Stimulated activated naive CD4-positive, alpha-beta T cell treated with Interleukin-2 at 50 U/mL for 16 hours (primary cell): Measurements from ENCODE around the gene ANAPC4.
A peak's percentile ranks its signal among the peaks of the same experiment; 100 is the strongest.
"Not testable (repeated sequence)": the region's sequence is repeated elsewhere in the genome, so short reads cannot be mapped to it uniquely, and the experiment has no call there.

Experiments used
- DNase-seq: peaks from one replicate; lab custom pipeline; 2025; lab: John Stamatoyannopoulos, UW

The ANAPC4 gene, protein sequence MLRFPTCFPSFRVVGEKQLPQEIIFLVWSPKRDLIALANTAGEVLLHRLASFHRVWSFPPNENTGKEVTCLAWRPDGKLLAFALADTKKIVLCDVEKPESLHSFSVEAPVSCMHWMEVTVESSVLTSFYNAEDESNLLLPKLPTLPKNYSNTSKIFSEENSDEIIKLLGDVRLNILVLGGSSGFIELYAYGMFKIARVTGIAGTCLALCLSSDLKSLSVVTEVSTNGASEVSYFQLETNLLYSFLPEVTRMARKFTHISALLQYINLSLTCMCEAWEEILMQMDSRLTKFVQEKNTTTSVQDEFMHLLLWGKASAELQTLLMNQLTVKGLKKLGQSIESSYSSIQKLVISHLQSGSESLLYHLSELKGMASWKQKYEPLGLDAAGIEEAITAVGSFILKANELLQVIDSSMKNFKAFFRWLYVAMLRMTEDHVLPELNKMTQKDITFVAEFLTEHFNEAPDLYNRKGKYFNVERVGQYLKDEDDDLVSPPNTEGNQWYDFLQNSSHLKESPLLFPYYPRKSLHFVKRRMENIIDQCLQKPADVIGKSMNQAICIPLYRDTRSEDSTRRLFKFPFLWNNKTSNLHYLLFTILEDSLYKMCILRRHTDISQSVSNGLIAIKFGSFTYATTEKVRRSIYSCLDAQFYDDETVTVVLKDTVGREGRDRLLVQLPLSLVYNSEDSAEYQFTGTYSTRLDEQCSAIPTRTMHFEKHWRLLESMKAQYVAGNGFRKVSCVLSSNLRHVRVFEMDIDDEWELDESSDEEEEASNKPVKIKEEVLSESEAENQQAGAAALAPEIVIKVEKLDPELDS

DNA sequence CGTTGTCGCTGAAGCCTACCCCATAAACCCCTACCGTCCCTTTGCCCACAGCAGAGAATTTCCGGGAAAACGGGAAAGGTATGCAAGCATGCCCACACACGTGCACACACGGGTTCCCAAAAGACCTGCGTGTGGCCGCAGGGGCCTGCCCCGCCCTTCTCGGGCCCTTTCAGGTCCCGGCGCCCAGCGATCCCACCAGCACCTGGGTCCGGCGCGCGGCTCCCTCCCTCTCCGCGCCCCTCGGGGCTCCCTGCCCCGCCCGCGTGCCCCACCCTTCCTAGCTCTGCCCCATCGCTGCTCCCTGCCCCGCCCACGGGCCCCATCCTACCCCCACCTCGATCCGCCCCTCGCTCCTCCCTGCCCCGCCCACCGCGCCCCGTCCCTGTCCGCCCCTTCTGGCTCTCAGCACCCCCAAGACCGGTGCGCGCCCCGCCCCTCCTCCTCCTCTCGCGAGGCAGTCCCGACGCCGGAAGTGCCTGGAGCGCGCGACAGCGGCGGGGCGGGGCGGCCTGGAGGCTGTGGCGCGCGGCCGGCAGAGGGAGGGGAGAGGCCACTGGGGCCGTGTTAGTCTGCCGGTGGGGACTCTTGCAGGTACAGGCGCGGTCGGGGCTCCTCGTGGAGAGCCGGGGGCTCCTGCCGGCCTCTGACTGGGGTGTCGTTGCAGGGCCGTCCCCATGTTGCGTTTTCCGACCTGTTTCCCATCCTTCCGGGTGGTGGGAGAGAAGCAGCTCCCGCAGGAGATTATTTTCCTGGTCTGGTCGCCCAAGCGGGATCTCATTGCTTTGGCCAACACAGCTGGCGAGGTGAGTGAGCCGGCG is at the start of gene ANAPC4:
Gene ANAPC4, plus strand, starts transcription at position 510 of the 818 bp plus-strand sequence. Its CDS starts 165 bp downstream, at position 675.
- DNase-seq: peak; percentile 98

DNA sequence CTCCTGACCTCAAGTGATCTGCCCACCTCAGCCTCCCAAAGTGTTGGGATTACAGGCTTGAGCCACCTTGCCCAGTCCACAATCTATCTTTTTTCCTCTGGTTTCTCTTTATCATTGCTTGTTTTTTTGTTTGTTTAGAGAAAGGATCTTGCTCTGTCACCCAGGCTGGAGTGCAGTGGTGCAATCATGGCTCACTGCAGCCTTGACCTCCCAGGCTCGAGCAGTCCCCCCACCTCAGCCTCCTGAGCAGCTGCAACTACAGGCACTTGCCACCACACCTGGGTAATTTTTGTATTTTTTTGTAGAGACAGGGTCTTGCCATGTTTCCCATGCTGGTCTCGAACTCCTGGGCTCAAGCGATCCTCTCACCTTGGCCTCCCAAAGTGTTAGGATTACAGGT is 48.6 kb upstream of the ANAPC4 start:
- DNase-seq: not testable (repeated sequence)

DNA sequence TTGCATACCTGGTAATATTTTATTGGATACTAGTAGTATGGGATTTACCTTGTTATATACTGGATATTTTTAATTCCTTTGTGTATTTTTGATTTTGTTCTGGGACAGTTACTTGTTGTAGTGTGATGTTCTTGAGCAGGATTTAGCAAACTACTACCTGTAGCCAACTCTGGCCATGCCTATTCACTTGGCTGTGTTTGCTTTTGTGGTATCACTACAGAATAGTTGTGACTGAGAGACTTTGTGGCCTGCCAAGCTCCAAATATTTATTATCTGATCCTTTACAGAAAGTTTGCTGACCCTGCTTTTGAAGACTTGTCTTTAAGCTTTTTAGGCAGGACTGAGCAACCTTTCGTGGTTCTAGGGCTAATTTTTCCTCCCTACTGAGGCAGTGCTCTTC is 46.7 kb upstream of the ANAPC4 start:
- DNase-seq: no peak

DNA sequence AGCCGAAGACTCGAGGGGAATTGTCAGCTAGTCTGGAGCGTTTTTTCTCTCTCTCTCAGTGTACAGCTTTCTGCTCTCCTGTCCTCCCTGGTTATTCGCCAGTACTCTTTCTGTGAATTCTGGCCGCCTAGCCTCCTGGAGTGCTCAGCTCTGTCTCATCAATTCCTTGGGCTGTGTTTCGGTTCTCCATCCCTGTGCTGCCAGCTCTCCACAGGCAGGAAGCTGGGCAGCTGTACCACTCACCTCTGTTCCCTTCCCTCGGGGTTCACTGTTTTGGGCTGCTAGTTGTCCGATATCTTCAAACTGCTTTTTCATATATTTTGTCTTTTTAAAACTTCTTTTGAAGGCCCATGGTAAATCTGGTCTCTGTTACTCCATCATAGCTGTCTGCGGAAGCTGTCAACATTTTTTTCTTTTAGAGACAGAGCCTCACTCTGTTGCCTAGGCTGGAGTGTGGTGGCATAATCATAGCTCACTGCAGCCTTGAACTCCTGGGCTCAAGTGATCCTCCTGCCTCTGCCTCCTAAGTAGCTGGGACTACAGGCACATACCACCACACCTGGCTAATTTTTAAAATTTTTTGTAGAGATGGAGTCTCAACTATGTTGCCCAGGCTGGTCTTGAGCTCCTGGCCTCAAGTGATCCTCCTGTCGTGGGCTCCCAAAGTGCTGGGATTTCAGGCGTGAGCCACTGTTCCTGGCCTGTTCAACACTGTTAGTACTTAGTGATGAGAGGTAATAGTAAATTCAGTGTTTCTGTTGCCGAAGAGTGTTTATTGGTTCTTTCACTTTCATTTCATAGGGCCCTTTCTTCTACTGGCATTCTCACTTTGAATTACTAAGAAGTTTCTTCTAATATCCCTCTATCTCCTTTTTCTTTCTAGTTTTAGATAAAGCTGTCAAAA is 45.9 kb upstream of the ANAPC4 start:
- DNase-seq: no peak

DNA sequence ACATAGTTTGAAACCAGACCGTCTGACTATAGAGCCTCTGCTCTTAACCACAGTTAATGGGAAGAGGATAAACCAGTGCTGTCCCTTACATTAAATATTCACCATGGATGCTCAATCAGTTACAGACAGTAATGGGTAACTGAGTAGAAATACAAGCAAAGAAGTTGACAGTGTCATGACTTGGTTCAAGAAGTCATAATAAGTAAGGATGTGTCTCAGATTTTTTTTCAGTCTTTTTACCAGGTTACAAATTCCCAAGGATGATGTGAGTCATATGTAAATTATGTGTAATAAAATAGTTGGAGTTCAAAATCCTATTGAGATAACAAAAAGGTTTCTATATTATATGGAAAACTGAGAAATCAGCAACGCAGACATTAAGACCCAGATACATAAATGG is 33.4 kb upstream of the ANAPC4 start:
- no peak for DNase-seq

DNA sequence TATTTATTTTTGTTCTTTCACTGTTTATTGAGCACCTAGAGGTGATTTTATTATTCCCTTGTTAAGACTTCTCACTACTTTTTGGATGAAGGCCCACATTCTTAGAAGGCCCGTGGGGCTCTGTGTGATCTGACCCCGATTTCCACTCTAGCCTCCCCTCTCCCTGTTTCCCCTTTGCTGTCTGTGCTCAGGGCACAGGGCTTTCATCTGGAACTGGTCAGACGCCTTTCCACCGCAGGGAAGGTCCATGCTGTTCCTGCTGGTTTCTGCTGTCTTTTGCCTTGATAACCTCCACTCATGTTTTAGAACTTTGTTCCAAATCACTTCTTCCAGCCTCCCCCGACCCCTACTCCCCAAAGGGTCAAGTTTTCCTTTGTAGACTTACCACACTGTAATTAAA is 31.3 kb upstream of the ANAPC4 start:
- DNase-seq: no peak

DNA sequence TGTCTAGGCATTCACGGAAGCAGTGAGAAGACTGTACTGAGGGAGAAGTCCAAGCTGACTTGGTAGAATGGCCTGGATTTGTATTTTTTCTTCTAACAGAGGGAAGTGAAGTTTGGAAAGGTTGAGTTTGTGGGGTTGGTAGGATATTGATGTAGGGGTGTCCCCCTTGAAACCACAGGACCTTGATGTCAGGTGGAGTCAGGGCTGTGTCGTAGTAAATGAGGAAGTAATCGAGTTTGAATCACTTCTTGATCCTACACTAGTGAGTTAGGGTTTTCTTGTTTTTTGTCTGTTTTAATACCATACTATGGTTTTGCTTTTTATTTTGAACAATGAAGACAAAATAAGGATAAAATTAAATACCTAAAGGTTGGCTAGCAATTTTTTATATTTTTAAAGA is 30.1 kb upstream of the ANAPC4 start:
- DNase-seq: no peak

DNA sequence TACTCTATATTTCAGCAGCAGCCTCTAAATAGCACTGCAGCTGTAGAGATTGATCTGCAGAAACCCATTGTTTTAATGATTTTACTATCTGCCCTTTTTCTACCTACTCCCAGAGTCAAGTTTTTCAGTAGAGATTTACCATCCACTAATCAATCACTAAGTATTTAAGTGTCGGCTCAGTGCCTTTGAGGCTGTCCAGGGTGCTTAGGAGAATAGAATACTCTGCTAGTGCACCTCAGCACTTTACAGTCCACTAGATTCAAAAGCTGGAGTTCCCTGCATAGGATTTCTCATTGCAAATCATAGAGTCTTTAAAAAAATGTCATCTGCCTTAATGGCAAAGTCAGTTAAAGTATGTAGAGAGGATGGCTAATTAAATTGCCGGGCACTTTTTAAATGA is 29.6 kb upstream of the ANAPC4 start:
- no peak for DNase-seq

DNA sequence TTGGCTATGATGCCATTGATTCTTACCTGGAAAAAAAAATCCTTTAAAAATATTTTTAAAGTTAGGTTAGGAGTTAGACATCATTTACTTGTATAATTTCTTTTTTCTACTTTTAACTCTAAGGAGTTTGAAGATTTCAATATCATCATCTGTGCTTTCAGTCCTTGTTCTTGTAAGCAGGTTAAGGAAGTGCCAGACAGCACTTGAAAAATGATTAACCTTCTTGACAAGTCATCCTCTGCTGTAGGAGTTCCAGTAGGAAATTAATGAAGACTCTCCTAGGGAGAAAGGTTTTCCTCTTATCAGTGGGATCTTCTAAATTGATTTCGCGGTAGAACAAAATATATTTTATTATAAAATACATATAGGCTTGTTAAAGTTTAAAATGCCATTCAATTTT is 29.1 kb upstream of the ANAPC4 start:
- DNase-seq: no peak

DNA sequence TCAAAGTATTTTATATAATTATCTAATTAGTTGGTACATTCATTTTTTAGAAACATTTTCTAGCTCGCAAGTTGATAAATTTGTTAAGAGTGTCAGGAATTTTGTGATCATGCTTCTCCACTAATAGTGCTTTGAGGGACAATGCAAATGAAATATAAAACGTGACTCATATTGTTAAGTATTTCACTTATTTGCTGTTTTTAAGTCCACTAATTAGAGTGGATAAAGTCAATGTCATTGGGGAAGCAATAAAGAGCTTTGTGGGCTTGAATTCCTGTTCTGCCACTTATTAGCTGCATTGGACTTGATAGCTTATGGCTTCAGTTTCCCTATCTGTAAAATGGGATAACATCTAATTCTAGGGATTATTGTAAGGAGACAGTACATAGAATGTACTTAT is 26.5 kb upstream of the ANAPC4 start:
- no peak for DNase-seq

DNA sequence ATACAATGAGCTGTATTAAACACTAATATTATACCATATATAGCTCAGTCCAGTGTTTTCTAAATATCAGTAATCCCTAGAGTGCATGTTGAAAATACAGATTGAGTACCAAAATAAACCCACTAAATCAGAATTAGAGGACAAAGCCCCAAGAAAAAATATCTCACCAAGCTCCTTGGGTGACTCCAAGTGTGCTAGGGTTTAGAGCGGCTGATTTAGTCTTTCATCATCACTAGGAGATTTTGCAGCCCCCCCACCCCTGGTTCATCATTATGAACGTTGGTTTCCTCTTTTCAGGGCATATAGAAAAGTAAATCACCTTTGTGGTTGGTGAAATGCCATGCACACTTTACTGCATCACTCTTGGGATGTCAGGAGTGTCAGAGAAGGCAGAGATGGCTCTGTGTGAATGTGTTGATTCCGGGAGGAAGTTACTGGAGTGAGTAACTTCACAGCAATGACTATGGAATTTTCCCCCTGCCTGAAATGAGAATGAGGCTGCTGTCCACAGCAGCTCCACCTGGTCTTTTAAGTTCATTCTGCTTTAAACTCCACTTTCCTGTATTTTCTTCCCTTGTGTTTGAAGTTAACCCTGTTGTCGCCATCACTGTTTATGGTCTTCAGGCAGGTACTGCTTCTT is 25.2 kb upstream of the ANAPC4 start:
- no peak for DNase-seq

DNA sequence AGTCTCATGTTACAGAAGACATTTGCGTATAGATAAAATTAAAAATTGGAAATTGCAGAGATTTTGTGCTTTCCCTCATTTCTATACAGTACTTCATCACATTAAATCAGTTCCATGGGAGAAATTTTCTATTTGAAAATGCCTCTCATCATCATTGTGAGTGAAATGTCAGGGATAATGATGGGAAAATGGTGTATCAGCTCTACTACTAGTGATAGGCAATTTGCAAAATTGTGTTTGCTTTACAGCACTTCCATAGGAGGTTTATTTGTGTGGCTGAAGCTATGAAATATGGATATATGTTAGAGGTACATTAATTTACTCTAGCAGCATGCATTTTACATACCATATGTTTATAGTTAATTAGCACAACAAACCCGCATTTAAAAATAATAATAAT is 21.0 kb upstream of the ANAPC4 start:
- no peak for DNase-seq

DNA sequence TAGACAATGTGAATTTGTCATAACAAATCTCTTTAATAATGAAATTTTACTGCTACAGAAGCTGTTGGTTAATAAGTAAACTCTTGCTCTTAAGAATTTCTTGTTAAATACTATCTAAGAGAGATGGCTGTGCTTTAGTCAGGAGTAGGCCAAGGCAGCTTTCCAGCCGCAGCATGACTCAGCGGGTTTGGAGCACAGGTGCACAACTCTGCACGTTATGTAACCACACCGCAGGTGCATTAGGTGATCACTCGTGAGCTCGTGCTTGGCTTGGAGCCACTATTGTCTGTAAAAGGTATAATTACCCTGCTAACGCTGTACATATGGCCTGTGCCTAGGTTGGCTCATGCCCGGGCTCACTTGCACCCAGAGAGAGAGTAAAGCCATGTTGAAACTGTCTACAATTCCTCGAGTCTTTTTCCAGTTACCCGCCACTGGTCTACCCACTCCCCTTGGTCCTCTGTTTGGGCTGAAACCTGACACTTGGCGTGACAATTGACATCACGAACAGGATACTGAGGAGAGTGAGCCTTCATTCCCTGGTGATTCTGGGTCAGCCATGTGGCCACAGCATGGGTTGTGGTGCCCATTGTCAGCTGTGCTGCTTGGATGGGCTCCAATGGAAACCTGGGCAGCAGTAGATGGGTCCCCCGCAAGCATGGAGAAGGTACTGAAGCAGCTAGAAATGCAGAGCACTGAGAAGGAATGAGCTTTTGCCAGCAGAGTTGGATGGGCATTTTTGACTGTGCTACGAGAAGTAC is 18.4 kb upstream of the ANAPC4 start:
- DNase-seq: no peak

DNA sequence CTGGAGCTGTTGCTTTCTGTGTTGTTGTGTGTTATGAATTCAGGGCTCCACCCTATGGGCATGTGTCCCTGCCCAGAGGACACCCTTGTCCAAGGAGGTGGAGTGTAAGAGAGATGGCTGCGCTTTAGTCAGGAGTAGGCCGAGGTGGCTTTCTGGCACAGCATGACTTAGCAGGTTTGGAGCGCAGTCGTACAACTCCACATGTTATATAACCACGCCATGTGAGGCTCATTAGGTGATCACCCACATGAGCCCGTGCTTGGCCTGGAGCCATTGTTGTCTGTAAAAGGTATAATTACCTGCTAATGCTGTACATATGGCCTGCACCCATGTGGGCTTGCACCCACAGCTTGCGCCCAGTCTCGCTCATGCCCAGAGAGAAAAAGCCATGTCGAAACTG is 15.8 kb upstream of the ANAPC4 start:
- no peak for DNase-seq

DNA sequence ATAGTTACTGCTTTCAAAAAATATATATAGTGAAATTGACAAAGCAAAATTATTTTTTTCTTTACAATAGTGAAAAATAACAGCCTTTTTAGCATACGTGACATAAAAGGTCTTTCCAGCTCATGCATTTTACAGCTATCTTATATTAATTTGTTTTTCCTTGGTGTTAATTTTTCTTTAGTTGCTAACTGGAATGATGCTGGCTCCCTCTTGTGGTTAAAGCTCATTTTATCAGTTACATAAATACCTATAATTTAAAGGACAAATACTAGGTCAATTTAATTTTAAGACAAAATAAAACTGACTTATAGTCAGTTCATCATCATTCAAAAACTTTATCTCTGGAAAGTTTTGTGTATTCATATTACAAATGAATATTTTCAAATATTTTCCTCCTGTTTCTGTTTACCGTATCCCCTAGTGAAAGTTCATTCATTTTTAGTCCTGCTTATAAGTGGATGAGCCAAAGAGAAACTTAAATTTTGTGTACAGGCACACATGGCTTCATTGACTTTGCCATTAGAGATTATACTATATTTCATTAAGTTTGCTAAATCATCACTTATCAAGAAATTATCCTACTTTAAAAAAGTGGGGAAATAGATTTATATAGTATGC is 9.9 kb upstream of the ANAPC4 start:
- no peak for DNase-seq

DNA sequence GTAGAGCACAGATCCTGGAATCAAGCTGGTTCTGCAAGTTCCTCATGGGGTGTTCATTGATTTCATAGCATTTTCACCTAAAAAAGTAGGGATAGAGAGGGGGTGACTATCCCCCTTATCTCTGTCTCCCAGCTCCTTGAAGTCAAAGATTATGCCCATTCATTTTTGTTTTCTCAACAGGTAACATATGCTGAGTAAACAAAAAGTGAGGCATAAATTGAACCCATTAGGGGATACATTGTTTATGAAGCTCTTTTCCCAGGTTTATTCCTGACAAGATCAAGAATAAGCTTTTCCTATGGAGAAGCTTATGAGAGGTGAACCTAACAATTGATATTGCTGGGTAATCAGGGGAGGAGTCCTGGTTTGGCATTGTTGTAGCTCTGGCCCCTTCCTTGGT is 9.2 kb upstream of the ANAPC4 start:
- DNase-seq: no peak

DNA sequence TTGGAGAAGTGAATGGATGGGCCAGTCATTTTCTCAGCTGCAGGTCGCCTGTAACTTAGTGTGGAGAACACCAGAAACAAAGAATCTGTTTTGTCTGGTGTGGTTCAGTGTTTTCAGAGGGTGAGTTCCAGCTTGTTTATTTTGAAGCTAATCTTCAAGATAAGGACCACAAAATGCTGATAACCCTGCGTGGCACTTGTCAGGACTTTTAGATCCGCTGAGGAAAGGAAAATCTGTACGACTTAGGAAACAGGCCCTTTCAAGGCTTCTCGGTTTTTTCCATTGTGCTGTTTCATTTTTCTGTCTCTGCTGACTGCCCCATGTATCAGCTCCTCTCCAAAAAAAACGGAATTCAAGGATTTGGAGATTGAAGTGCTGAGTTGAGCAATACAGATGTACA is 8.7 kb upstream of the ANAPC4 start:
- DNase-seq: no peak

DNA sequence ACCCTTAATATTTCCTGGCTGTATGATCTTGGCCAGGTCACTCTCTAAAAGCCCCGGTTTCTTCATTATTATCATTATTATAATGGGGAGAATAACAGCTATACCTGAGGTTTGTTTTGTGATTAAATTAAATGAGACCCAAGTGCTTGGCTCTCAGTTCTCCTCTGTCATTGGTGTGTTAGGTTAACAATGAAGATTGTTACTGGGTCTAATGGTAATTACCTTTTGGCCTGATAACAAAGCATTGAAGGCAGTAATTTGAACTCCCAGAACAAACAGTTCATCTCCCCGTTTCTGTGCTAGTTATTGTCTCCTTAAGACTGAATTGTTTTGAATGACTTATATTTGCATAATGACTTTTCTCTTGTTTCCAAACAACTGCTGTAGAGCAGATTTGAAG is 6.8 kb upstream of the ANAPC4 start:
- no peak for DNase-seq

DNA sequence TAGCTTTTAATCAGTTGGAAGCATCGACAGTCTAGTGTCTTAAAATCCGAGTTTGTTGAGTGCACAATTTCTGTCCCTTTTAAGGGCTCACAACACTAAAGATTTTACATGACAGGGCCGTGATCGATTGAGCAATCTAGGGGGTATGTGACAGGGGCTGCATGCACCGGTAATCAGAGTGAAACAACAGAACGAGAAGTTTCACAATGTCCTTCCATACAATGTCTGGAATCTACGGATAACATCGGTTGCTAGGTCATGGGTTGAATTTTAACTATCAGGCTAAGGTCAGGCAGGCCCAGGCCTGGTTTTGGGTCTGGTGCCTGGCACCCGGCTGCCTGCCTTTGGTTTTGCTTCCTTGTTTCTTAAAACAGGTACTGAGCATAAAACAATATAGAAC is 4.5 kb upstream of the ANAPC4 start:
- DNase-seq: not testable (repeated sequence)
